Right hindlimb (tissue), 1 donor: ENCODE data around the gene FKBP10.
"Not testable (repeated sequence)": the region's sequence is repeated elsewhere in the genome, so short reads cannot be mapped to it uniquely, and the experiment has no call there.

Source experiments
- DNase-seq: peaks from one replicate; pipeline ENCODE4 v3.0.0-alpha.2; 2018

Gene FKBP10

GRCh38 chr17:41844971-41845370 is 32.2 kb downstream of the FKBP10 start:
- DNase-seq: no peak

- no peak for DNase-seq
Observed at GRCh38 chr17:41848788-41849187, 36.0 kb downstream of the FKBP10 start.

DNA sequence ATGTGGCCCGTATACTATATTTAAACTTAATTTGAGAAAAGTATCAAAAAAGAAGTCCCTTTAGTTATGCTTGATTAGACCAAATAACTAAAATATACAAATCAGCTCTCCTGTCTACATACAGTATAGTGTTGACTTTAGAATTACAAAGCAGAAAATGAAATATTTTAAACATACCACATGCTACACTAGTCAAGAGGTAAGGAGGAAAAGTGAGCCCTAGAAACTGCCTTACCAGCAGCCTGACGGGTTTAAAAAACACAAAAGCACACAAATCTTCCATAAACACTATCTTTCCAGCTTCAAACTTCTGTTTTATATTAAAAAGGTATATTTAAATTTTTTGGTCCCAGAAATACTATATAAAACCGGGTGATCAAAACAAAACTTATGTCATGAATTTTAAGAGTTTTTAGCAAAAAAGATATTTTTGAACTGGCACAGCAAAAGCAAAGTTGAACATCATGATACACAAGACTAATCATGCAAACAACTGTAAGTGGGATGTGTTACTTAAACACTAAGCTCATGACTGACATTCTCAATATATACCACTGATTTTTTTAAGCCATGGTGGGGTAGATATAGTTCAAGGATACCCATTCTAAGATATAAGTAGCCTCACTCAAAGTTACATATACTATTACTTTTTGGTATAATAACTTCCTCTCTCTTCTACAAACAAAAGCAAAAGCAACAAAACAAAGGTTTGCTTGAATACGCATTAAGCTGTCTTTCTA is 36.6 kb downstream of the FKBP10 start:
- DNase-seq: no peak

DNA sequence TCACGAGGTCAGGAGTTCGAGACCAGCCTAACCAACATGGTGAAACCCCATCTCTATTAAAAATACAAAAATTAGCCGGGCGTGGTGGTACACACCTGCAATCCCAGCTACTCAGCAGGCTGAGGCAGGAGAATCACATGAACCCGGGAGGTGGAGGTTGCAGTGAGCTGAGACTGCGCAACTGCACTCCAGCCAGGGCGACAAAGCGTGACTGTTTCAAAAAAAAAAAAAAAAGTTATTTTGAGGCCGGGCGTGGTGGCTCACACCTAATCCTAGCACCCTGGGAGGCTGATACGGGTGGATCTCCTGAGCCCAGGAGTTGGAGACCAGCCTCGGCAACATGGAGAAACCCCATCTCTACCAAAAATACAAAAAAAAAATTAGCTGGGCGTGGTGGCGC is 38.6 kb downstream of the FKBP10 start:
- DNase-seq: not testable (repeated sequence)

DNA sequence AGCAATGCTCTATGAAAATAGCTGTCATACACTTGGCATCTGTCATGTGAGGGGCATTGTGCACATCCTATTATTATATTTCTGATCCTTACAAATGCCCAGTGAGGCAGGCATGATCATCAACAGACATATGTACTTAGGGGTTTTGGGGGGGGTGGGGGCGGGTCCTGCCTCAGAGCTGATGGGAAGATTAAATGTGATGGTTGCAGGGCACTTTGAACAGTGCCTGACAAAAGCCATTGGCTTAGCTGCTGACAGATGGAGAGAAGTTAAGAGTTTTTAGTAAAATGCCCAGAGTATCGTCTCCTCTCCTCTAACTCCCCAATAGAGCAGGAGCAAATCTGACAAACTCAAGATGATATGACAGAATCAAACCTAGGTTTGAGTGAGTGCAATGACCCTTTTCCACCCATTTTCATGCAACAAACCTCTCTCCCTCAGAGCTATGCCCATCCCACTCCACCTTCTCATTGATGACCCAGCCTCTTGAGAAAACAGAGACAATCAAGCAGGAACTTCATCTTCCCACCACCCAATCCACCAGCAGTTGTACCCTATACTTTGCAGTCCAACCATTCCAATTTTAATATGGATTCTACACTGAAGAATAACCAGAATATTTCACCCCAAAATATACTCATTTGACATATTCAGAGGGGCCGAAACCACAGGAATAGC is 47.6 kb downstream of the FKBP10 start:
- no peak for DNase-seq

DNA sequence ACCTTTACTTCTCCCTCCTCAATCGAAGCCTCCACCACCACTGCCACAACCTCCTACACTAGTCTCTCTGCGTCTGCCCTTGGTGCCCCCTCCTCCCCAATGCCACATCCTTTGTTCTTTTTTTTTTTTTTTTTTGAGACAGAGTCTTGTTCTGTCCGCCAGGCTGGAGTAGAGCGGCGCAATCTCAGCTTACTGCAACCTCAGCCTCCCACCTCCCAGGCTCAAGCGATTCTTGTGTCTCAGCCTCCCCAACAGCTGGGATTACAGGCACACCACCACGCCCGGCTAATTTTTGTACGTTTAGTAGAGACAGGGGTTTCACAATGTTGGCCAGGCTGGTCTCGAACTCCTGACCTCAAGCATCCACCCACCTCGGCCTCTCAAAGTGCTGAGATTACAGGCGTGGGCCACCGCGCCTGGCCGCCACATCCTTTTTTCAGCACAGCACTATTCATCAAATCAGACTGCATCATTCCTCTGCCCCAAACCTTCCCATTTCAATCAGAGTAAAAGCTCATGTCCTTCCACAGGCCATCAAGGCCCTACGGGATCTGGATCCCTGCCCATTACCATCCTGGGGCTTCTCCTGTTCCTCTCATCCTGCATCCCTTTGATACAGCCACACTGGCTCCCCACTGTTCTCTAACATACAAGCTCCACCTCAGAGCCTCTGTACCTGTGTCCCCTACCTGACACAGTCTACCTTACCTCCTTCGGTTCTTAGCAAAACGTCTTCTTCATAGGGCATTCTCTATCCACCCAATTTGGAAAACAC is 50.5 kb downstream of the FKBP10 start:
- DNase-seq: no peak

- DNase-seq: no peak
Observed at GRCh38 chr17:41864498-41864835, 51.7 kb downstream of the FKBP10 start.

DNA sequence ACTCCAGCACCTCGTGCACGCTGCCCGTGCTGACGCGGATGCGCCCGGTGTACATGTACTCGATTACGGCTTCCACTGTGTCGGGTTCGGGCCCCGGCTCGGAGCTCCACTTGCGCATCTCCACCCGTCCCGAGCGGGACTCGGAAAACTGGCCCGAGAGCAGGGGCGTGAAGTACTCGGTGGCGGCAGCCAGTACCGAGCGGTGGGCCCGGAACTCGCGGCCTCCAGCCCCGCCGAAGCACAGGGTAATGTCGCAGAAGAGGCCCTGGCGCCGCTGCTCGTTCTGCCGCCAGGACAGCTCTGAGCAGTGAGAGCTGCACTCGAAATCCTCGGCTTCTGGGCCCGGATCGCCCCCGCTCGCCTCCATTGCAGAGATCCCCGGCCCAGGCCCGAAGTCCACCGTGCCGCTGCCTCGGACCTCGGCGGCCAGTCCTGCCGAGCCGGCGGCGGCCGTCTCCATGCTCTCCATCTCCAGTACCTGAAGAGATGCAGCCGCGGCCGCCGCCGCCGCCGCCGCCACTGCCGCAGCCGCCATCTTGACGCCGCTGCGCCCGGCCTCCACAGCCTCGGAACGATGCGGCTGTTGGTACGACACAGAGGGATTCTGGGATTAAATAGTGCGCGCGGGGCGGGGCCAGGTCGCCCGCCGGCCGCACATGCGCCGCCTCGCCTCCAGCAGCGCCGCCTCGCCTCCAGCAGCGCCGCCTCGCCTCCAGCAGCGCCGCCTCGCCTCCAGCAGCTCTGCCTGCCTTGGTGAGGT is 52.2 kb downstream of the FKBP10 start, which contains the start of gene KLHL11:
KLHL11 (minus strand) TSS at position 588 of the 760 bp plus-strand sequence; CDS start at position 535, 53 bp downstream.
- peak; percentile 93 for DNase-seq

GRCh38 chr17:41865596-41865893 is 52.7 kb downstream of the FKBP10 start:
- no peak for DNase-seq

DNA sequence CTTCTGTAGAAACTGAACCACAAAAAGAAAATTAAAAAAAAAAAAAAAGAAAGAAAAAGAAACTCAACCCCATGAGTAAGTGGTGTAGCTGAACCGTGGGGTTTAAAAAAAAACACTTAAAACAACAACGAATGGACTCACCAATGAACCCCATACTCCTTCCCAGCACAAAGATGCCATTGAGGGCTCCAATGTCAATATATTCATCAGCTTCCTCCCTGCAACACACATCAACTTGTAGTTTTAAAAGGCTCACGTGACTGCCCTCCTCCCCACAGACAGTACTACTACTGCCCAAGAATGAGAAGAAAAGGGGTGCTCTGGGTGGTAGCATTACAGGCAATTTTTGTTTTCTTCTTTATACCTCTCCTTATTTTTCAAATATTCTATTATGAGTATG is 55.8 kb downstream of the FKBP10 start:
- DNase-seq: no peak

DNA sequence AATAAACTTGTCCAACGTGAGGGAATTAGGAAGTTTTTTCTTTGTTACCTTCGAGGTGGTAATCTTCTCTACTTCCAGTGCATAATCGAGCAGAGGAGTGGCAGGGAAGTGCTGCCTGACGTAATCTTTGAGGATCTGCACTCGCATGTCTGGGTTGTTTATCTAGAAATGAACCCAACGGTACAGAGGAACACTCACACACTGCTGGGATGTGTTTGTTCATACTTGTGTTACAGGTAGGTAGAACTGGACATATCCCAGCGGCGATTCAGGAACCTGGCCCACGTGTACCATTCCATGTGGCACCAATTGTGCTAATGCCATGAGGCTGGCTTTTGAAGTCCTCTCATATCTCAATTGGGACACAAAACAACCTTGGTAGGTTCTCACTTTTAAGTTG is 56.6 kb downstream of the FKBP10 start:
- DNase-seq: no peak

DNA sequence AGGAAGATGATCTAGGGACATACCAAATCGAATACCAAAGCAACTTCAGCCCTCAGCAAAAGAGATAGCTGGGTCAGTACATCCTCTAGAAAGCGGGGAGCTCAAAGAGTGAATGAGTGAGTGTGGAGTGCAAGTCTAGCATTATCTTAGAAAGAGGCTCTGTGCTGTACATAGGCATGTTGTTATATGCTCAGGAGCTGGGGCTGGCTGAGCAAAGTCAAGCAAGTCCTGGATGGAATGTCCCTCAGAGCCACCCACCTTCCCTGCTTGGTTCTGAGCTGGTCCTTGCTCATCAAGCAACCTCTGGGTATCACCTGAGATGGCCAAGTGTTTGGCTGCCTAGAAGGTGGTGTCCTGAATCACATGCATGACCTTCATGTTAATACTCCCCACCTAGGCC is 57.3 kb downstream of the FKBP10 start:
- no peak for DNase-seq

GRCh38 chr17:41870627-41871026 is 57.8 kb downstream of the FKBP10 start:
- no peak for DNase-seq

GRCh38 chr17:41871789-41872188 is 59.0 kb downstream of the FKBP10 start:
- DNase-seq: no peak
